C4-2B (cell line): ENCODE data around the gene SND1.

Source experiments
- ZFX ChIP-seq: fragments of 450-650 bp; IDR thresholded peaks from 2 replicates; pipeline ENCODE4 v1.6.1; 2017
- TF ChIP-seq, protein P1 (sequence below): fragments of 450-650 bp; conservative IDR thresholded peaks from 2 replicates; pipeline ENCODE4 v1.5.1; 2017; ENCODE audit warnings: mild to moderate bottlenecking

DNA sequence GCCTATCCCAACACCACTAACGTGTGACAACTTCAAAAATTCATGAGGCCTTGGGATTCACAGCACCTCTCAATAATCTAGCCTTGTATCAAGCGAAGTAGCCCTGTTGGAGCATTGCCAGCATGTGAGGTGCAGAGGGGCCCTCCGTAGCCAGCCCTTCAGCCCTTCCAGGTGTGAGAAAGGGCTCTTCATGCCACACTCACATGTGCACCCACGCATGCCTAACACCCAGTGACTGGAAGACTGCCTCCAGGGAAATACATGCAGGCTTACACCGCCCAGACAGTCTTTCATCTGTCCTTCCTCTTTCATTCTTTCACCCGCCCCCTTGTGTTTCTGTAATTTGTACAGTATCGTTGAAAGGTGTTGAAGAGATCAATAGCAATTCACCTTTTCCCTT is 353.1 kb downstream of the SND1 start:
- TF ChIP-seq, protein P1, sequence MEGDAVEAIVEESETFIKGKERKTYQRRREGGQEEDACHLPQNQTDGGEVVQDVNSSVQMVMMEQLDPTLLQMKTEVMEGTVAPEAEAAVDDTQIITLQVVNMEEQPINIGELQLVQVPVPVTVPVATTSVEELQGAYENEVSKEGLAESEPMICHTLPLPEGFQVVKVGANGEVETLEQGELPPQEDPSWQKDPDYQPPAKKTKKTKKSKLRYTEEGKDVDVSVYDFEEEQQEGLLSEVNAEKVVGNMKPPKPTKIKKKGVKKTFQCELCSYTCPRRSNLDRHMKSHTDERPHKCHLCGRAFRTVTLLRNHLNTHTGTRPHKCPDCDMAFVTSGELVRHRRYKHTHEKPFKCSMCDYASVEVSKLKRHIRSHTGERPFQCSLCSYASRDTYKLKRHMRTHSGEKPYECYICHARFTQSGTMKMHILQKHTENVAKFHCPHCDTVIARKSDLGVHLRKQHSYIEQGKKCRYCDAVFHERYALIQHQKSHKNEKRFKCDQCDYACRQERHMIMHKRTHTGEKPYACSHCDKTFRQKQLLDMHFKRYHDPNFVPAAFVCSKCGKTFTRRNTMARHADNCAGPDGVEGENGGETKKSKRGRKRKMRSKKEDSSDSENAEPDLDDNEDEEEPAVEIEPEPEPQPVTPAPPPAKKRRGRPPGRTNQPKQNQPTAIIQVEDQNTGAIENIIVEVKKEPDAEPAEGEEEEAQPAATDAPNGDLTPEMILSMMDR, result no peak
- no peak for TF ChIP-seq ZFX
